GM12878 (cell line): ENCODE results near the gene WDR91.

ENCODE experiments used
- HDGF ChIP-seq: fragments of 450-650 bp; IDR thresholded peaks from 2 replicates; pipeline ENCODE4 v1.6.1; 2016; ENCODE audit warnings: antibody characterized with exemption
- IKZF1 ChIP-seq: fragments of 450-650 bp; conservative IDR thresholded peaks from 2 replicates; pipeline ENCODE4 v1.6.1; 2017; ENCODE audit warnings: antibody characterized with exemption, mild to moderate bottlenecking
- POLR2A ChIP-seq: IDR thresholded peaks from 2 replicates; pipeline ENCODE4 v1.6.1; 2011; ENCODE audit warnings: low read depth, mild to moderate bottlenecking, low read length
- RCOR1 ChIP-seq: conservative IDR thresholded peaks from 2 replicates; pipeline ENCODE4 v1.6.1; 2012; ENCODE audit warnings: low read depth, low read length, improper control_type of control experiment
- SP1 ChIP-seq: IDR thresholded peaks from one replicate; pipeline ENCODE4 v1.6.1; 2011; ENCODE audit warnings: low read depth, low read length
- YY1 ChIP-seq: IDR thresholded peaks from 2 replicates; pipeline ENCODE4 v1.6.1; 2011; ENCODE audit warnings: low read depth, mild to moderate bottlenecking, low read length
- TF ChIP-seq, protein P1 (sequence below): IDR thresholded peaks from 2 replicates; pipeline ENCODE4 v1.6.1; 2012; ENCODE audit warnings: low read length, inconsistent platforms
- TF ChIP-seq, protein P2 (sequence below), 3 experiments: IDR thresholded peaks in 2 of 3; conservative IDR thresholded peaks in 1 of 3; 2 replicates each; pipeline ENCODE4 v1.5.1; 2011; ENCODE audit warnings: low read depth in 3 of 3, low read length in 3 of 3, mild to moderate bottlenecking in 3 of 3, control low read depth in 2 of 3, moderate library complexity in 2 of 3, inconsistent platforms in 1 of 3, mixed read lengths in 1 of 3; ENCODE audit not compliant: control insufficient read depth in 2 of 3, insufficient read depth in 1 of 3; ENCODE audit errors: extremely low read depth in 1 of 3
- TF ChIP-seq, protein P3 (sequence below): IDR thresholded peaks from 2 replicates; pipeline ENCODE4 v1.6.1; 2012; ENCODE audit warnings: mild to moderate bottlenecking, low read depth, low read length
- TF ChIP-seq, protein P4 (sequence below): fragments of 450-650 bp; IDR thresholded peaks from 2 replicates; pipeline ENCODE4 v1.6.1; 2018; ENCODE audit warnings: borderline replicate concordance, mild to moderate bottlenecking; ENCODE audit not compliant: partially characterized antibody

DNA sequence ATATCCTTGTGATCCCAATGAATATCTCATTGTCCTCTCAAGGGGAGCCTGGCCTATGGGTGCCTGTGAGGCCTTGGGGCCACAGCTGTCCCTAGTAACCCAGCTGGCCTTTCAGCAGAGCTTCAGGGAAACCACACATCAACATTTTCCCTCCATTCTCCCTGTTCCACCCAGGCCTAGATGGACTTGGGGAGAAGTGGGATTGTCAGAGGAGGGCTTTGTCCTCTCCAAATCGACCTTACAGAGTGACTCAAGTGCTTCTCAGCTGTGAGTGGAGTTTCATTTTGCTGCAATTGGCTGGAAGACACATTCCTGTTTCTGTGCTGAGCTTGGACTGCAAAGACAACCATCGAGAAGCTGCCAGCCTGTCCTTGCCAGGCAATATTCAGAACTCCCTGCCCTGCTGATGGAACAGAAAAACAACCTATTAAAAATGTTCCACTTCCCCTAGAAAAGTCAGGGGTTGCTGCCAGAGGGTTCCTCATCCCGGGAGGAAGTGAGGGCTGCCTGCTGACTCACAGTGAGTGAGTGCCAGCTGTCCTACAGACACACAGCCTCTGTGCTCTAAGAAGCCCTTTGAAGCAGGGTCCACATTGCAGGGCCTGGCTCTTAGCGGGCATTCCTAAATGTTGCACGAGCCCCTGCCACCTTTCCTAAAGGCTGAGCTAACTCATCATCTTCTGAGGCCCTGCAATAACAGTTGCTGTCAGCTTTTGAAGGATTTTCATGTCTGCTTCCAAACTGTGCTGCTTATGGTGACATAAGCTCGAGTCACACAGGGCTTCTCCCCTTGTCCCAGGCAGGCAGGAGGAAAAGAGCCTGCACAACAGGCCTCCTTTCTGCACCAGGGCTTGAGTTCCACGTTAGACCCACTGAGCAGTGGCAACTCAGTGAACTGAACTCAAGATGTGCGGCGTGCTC, 42.8 kb upstream of the WDR91 start:
- TF ChIP-seq, protein P1, sequence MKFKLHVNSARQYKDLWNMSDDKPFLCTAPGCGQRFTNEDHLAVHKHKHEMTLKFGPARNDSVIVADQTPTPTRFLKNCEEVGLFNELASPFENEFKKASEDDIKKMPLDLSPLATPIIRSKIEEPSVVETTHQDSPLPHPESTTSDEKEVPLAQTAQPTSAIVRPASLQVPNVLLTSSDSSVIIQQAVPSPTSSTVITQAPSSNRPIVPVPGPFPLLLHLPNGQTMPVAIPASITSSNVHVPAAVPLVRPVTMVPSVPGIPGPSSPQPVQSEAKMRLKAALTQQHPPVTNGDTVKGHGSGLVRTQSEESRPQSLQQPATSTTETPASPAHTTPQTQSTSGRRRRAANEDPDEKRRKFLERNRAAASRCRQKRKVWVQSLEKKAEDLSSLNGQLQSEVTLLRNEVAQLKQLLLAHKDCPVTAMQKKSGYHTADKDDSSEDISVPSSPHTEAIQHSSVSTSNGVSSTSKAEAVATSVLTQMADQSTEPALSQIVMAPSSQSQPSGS, result no peak
- TF ChIP-seq YY1 (no peak), POLR2A (no peak), IKZF1 (no peak), SP1 (no peak), HDGF (no peak), RCOR1 (no peak)
- TF ChIP-seq, protein P2, sequence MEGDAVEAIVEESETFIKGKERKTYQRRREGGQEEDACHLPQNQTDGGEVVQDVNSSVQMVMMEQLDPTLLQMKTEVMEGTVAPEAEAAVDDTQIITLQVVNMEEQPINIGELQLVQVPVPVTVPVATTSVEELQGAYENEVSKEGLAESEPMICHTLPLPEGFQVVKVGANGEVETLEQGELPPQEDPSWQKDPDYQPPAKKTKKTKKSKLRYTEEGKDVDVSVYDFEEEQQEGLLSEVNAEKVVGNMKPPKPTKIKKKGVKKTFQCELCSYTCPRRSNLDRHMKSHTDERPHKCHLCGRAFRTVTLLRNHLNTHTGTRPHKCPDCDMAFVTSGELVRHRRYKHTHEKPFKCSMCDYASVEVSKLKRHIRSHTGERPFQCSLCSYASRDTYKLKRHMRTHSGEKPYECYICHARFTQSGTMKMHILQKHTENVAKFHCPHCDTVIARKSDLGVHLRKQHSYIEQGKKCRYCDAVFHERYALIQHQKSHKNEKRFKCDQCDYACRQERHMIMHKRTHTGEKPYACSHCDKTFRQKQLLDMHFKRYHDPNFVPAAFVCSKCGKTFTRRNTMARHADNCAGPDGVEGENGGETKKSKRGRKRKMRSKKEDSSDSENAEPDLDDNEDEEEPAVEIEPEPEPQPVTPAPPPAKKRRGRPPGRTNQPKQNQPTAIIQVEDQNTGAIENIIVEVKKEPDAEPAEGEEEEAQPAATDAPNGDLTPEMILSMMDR (IDR thresholded peaks at IDR 0.05 in 2 of 3, conservative IDR thresholded peaks at IDR 0.05 in 1 of 3; ENCODE audit: control insufficient read depth in 2 of 3, extremely low read depth in 1 of 3, insufficient read depth in 1 of 3, low read depth in 3 of 3, low read length in 3 of 3), result no peak
- TF ChIP-seq, protein P3, sequence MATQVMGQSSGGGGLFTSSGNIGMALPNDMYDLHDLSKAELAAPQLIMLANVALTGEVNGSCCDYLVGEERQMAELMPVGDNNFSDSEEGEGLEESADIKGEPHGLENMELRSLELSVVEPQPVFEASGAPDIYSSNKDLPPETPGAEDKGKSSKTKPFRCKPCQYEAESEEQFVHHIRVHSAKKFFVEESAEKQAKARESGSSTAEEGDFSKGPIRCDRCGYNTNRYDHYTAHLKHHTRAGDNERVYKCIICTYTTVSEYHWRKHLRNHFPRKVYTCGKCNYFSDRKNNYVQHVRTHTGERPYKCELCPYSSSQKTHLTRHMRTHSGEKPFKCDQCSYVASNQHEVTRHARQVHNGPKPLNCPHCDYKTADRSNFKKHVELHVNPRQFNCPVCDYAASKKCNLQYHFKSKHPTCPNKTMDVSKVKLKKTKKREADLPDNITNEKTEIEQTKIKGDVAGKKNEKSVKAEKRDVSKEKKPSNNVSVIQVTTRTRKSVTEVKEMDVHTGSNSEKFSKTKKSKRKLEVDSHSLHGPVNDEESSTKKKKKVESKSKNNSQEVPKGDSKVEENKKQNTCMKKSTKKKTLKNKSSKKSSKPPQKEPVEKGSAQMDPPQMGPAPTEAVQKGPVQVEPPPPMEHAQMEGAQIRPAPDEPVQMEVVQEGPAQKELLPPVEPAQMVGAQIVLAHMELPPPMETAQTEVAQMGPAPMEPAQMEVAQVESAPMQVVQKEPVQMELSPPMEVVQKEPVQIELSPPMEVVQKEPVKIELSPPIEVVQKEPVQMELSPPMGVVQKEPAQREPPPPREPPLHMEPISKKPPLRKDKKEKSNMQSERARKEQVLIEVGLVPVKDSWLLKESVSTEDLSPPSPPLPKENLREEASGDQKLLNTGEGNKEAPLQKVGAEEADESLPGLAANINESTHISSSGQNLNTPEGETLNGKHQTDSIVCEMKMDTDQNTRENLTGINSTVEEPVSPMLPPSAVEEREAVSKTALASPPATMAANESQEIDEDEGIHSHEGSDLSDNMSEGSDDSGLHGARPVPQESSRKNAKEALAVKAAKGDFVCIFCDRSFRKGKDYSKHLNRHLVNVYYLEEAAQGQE, result no peak
- TF ChIP-seq, protein P4, sequence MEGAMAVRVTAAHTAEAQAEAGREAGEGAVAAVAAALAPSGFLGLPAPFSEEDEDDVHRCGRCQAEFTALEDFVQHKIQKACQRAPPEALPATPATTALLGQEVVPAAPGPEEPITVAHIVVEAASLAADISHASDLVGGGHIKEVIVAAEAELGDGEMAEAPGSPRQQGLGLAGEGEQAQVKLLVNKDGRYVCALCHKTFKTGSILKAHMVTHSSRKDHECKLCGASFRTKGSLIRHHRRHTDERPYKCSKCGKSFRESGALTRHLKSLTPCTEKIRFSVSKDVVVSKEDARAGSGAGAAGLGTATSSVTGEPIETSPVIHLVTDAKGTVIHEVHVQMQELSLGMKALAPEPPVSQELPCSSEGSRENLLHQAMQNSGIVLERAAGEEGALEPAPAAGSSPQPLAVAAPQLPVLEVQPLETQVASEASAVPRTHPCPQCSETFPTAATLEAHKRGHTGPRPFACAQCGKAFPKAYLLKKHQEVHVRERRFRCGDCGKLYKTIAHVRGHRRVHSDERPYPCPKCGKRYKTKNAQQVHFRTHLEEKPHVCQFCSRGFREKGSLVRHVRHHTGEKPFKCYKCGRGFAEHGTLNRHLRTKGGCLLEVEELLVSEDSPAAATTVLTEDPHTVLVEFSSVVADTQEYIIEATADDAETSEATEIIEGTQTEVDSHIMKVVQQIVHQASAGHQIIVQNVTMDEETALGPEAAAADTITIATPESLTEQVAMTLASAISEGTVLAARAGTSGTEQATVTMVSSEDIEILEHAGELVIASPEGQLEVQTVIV, result no peak
